Calu3 (cell line): Measurements from ENCODE around the gene OPALIN. TPM values are rescaled to one million over a fixed set of nuclear protein-coding genes. Genes with fewer than 3 reads are reported as not detected.

Experiments used
- BruUV-seq: library from RNA; stranded (reverse); fragments of 400-500 nt; replicated peaks from 2 replicates; lab custom pipeline; 2021; lab: Mats Ljungman, UMichigan
- CTCF ChIA-PET: fragments of 300-600 bp; sonication (Branson Sonifier 250); formaldehyde crosslinking; loops from one replicate; lab custom pipeline; 2022; ENCODE audit warnings: antibody characterized with exemption; lab: Charles Lee
- DNase-seq: peaks from one replicate; pipeline ENCODE4 v3.0.0; 2022
- H3K27ac Mint-ChIP-seq: one replicate; pipeline ENCODE4 v1.8.0; 2022; ENCODE audit warnings: mixed read lengths; ENCODE audit not compliant: unreplicated experiment
- H3K27me3 Mint-ChIP-seq: one replicate; pipeline ENCODE4 v1.8.0; 2022; ENCODE audit warnings: mixed read lengths; ENCODE audit not compliant: unreplicated experiment
- H3K36me3 Mint-ChIP-seq: one replicate; pipeline ENCODE4 v1.8.0; 2022; ENCODE audit warnings: mild to moderate bottlenecking, moderate library complexity, mixed read lengths; ENCODE audit not compliant: insufficient read depth, unreplicated experiment
- H3K4me1 Mint-ChIP-seq: one replicate; pipeline ENCODE4 v1.8.0; 2022; ENCODE audit warnings: mild to moderate bottlenecking, low read depth, mixed read lengths; ENCODE audit not compliant: unreplicated experiment
- H3K4me3 Mint-ChIP-seq: one replicate; pipeline ENCODE4 v1.8.0; 2022; ENCODE audit warnings: mild to moderate bottlenecking, low read depth, moderate library complexity, mixed read lengths; ENCODE audit not compliant: unreplicated experiment
- H3K9me3 Mint-ChIP-seq: one replicate; pipeline ENCODE4 v1.8.0; 2022; ENCODE audit warnings: low read depth, mixed read lengths; ENCODE audit not compliant: unreplicated experiment
- intact Hi-C: fragments of 100-400 bp; cut with micrococcal nuclease; formaldehyde crosslinking; loops from one replicate; pipeline ENCODE4 v1.10.0; 2022; ENCODE audit not compliant: unreplicated experiment
- total RNA-seq: library from RNA; stranded (reverse); gene quantifications from 2 replicates; pipeline ENCODE4 v1.2.3, GENCODE V29; 2022
- TF ChIP-seq, protein P1 (sequence below): fragments of 200-600 bp; IDR thresholded peaks from one replicate; pipeline ENCODE4 v1.8.0; 2022; ENCODE audit warnings: antibody characterized with exemption; ENCODE audit not compliant: unreplicated experiment

OPALIN gene
- total RNA-seq, 1 experiment from 2014 or later, result not detected

GRCh38 chr10:96395931-96396877 lies 37.4 kb upstream of the OPALIN start:
- Mint-ChIP-seq H3K9me3 (no peaks in the 10 kb centered on the region), H3K27ac (no peak overlapping the region), H3K27me3 (peaks cover 51% of the 10 kb centered on the region), H3K4me1 (no peaks in the 10 kb centered on the region), H3K36me3 (no peaks in the 10 kb centered on the region), H3K4me3 (no peak overlapping the region)
- intact Hi-C loops, result loop anchor here (5.0 kb wide), 1 partner anchor 116 kb away; the partner anchor contains the start of gene TLL2
- peak; percentile 47 for DNase-seq
- TF ChIP-seq, protein P1, sequence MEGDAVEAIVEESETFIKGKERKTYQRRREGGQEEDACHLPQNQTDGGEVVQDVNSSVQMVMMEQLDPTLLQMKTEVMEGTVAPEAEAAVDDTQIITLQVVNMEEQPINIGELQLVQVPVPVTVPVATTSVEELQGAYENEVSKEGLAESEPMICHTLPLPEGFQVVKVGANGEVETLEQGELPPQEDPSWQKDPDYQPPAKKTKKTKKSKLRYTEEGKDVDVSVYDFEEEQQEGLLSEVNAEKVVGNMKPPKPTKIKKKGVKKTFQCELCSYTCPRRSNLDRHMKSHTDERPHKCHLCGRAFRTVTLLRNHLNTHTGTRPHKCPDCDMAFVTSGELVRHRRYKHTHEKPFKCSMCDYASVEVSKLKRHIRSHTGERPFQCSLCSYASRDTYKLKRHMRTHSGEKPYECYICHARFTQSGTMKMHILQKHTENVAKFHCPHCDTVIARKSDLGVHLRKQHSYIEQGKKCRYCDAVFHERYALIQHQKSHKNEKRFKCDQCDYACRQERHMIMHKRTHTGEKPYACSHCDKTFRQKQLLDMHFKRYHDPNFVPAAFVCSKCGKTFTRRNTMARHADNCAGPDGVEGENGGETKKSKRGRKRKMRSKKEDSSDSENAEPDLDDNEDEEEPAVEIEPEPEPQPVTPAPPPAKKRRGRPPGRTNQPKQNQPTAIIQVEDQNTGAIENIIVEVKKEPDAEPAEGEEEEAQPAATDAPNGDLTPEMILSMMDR, result peak; percentile 59
- CTCF ChIA-PET, result no interaction called here
- BruUV-seq, result no TSS peak

- H3K9me3 Mint-ChIP-seq, result no peaks in the 10 kb centered on the region
- no peak for DNase-seq
- H3K27me3 Mint-ChIP-seq, result peaks cover 66% of the 10 kb centered on the region
- no TSS peak for BruUV-seq
- TF ChIP-seq, protein P1, result no peak
- intact Hi-C loops, result no loop called here
- CTCF ChIA-PET, result no interaction called here
- no peaks in the 10 kb centered on the region for H3K4me1 Mint-ChIP-seq
- H3K36me3 Mint-ChIP-seq, result no peaks in the 10 kb centered on the region
- H3K27ac Mint-ChIP-seq, result no peak overlapping the region
- H3K4me3 Mint-ChIP-seq, result no peak overlapping the region
Measured at GRCh38 chr10:96390460-96390864, 31.7 kb upstream of the OPALIN start.

DNA sequence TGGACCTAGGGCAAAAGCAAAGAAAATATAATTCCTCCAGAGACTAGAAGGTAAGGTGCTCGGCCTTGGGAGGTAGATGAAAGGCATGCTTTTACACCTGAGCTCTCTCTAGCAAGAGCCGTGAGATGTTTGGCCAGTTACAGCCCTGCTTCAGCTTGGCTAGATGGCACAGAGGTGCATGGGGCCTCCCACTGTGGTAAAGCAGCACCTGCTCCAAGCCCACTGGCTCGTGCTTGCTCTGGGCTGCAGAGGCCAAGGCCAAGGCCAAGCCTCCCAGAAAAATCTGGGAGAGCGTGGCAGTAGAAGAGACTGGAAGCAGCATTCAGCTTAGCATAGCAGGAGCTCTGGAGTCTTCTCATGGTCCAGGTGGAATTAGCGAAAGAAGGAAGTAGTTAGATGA lies 31.0 kb upstream of the OPALIN start:
- Mint-ChIP-seq H3K9me3 (no peaks in the 10 kb centered on the region), H3K27ac (no peak overlapping the region), H3K36me3 (no peaks in the 10 kb centered on the region), H3K4me3 (no peak overlapping the region), H3K27me3 (peaks cover 73% of the 10 kb centered on the region), H3K4me1 (no peaks in the 10 kb centered on the region)
- BruUV-seq, result no TSS peak
- intact Hi-C loops, result no loop called here
- DNase-seq, result no peak
- CTCF ChIA-PET, result no interaction called here
- TF ChIP-seq, protein P1, result no peak

GRCh38 chr10:96387601-96388000 lies 28.8 kb upstream of the OPALIN start:
- TF ChIP-seq, protein P1, result no peak
- Mint-ChIP-seq H3K27me3 (peaks cover 69% of the 10 kb centered on the region), H3K4me3 (no peak overlapping the region), H3K4me1 (no peaks in the 10 kb centered on the region), H3K36me3 (no peaks in the 10 kb centered on the region), H3K9me3 (no peaks in the 10 kb centered on the region), H3K27ac (no peak overlapping the region)
- intact Hi-C loops, result no loop called here
- CTCF ChIA-PET, result no interaction called here
- no TSS peak for BruUV-seq
- DNase-seq, result no peak
